ENCODE measurements around the gene CHST11.

Gene CHST11

DNA sequence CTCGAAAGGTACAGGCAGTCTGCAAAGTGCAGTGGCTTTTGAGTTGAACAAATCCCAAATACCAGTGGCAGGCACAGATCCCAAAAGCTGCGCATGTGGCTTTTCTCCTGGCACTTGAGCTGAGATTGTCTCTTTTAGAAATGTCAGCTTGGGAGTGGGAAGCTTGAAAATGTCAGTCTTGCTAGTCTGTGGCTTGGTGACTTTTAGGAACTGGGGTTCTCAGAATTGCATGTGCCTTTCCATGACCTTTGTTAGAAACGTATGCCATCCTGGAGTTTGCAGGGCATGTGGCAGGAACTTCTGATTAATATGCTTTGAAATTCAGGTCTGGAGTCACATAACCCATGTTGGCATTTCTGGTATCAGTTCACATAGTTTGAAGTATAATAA lies 182.1 kb downstream of the CHST11 start:
- no peak for DNase-seq

DNA sequence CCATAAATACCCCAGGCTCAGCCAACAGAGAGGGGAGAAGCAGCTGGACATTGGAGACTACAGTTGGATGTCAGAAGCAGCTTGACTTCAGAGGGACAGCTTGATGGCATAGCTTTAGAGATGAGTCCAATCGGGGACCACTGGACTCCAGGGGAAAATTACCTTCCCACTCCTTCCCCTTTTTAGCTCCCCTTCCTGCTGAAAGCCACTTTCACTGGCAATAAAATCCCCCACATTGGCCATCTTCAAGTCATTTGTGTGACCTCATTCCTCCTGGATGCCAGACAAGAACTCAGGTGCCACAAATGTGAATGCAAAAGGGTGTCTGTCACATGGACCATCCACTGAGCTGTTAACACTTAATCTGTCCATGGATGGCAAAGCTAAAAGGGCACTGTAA lies 184.2 kb downstream of the CHST11 start:
- DNase-seq: no peak

DNA sequence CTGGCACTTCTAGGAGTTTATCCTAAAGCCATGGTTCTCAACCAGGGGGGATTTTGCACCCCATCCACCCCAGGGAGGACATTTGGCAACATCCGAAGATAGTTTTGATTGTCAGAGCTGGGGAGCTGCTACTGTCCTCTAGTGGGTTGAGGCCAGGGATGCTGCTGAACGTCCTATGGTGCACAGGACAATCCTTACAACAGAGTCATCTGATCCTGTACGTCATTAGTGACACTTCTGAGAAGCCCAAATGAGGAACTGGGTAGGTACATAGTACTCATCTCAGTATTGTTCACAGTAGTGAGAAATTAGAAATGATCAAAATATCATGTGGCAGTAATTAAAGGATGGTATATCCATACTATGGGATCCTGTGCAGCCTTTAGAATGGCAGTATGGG lies 185.1 kb downstream of the CHST11 start:
- DNase-seq: no peak

DNA sequence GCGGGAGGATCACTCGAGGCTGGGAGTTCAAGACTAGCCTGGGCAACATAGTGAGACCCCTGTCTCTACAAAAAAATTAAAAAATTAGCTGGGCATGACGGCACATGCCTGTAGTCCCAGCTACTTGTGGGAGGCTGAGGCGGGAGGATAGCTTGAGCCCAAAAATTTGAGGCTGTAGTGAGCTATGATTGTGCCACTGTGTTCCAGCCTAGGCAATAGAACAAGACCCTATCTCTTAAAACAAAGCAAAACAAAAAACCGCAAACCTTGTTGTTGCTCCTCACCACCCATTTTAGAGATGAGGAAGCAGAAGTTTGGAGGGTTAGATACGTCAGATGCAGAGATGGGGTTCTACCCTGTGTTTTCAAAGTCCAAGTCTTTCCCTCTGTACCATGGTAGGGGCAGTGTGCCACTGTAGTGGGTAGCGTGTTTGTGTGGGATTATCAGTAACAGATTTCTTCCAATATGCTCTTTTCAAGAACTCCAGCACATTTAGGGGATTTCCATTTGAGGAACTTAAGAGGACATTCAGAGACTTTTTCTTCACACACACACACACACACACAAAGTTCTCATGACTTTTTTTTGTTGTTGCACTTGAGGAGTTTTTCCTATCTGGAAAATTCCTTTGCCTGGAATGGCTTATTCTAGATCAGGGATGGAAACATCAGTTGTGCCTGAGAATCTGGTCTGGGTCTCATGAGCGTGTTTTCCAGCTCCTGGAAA lies 186.5 kb downstream of the CHST11 start:
- DNase-seq: no peak

DNA sequence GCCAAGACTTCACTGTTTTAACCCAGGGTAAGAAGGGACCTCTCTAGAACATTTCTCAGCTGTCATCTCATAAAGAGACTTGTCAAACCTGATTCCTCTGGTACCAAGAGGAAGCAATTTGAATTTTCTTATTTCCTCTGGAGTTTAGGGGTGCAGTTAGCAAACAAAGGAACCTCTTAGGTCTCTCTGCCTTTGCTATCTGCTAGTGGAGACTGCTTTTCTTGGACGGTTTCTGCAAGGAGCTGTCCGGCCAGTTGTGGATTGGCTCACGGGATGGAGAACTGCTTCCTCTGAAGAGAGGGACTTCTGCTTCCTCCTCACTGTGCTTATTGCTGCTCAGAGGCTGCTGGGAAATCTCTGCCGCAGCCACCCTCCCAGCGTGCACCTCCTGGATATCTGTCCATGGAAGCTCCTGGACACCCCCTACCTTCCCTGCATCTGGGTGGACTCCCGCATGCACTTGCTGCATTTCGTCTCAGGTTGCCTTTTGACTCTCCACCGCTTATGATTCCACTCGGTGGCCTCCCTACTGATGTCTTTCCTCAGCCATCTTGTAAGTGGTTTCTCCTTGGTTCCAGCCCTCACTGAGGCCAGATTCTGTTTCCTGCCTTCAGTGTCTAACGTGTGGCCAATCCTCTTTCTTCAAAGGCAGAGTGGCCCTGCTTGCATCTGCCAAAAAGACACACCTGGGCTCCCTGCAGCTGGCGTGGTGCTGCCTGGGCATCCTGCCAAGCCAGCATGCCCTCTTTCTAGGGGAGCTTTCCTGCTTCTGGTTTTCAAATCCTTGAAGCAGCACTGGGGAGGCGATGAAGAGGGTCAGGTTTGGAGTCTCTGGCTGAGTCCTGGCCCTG lies 187.3 kb downstream of the CHST11 start:
- no peak for DNase-seq

DNA sequence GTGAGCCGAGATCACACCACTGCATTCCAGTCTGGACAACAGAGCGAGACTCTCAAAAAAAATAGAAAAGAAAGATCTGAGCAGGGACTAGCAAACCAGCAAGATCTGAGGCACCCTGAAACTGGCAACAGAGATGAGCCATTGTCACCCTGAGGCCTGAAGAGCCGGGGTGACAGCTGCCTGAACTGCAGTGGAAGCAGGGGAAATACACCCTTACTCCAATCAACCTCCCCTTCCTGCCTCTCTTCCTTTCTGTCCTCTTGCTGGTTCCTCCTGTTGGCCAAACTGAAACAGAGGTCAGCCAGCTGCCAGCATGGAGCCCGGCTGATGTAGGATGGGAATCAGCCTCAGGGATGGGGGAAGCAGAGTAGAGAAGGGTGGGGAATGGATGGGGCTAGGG lies 192.0 kb downstream of the CHST11 start:
- no peak for DNase-seq

DNA sequence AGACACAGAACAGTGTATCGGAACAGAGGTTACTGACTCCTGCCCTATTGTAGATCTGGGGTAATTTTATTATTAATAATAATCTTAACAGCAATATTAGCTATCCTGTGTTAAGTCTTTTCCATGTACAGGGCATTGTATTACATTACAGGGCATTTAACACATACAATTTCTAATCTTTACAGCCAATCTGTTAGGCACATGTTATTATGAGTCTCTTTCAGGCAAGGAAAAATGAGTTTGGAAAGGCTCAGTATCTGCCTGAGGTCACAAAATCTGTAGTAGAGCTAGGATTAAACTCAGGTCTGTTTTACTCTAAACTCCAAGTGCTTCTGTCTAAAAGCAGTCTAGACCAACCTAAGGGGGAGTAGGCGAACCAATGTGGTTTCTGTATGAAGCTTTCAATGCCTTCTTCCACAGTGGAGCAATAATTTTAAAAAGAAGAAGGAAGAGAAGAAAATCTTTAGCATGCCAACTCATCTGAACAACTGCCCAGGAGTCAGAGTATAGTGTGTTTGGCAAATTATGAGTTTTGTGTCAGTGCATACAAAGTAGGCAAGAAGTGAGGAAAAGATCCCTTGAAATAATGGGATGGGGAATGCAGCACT lies 192.6 kb downstream of the CHST11 start:
- no peak for DNase-seq

DNA sequence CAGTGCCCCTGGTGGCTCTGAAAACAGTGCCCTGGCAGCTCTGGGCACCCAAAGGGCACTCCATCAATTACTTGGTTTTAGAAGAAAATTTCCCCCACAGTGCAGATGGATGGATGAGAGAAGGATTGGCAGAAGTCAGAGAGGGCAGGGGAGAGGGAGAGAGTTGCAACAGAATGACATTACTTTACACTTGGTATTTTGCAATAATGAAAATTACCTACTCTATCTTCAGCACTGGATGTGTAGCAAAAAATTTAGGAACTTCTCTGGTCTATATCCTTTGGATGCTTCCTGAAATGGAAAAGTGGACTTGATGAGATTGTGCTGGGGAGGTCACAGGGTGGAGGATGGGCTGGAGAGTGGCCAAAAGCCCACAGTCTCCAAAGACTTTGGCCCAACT lies 193.2 kb downstream of the CHST11 start:
- no peak for DNase-seq

DNA sequence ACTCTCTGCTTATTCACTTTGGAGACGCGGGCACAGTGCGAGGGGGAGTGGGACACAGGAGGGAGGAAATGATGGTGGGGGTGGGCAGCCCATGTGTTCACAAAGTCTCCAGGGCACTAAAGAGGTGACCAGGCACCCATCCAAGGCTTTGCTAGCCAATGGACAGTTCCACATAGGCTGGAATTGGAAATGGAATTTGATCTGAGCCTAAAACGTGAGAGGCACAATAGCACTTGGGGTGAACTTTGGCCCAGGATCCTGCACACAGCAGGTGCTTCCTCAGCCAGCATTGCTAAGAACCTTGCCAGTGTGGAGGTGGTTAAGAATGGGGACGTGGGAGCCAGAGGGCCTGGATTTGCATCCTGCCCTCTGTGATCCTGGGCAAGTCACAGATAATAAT lies 193.8 kb downstream of the CHST11 start:
- DNase-seq: no peak

DNA sequence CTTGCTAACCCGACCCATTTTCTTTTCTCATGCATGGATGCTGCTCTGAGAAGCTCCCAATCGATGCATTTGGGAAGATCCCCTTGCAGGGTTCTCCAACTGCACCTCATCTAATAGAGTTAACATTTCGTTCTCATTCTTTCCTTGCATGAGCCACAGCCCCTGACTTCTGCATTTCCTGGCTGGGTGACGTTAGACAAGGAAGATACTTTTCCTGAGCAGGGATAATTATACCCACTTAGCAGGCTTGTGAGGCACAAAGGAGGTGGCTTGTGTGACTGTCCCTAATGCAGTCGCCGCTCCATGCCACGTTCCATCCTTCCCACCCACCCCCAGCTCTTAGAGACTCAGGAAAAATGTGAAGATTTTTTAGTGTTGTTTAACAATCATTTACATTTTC lies 195.1 kb downstream of the CHST11 start:
- DNase-seq: no peak

DNA sequence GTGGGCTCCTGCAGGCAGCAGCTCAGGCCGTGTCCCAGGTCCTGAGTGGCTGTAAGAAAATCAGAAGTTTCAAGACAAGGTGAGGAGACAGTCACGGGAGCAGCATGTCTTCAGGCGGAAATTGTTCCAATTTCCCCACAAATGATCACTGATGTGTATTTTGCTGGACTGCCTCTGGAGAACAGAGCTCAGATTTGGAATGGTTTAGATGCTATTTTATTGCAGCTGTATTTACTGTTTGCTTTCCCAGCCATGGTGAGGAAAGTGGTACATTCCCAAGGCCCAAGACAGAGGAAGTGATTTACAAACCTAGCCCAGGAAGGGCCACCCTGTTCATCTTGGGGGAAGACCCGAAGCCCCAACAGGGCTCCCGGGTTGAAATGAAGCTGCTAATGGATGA lies 195.6 kb downstream of the CHST11 start:
- DNase-seq: no peak

DNA sequence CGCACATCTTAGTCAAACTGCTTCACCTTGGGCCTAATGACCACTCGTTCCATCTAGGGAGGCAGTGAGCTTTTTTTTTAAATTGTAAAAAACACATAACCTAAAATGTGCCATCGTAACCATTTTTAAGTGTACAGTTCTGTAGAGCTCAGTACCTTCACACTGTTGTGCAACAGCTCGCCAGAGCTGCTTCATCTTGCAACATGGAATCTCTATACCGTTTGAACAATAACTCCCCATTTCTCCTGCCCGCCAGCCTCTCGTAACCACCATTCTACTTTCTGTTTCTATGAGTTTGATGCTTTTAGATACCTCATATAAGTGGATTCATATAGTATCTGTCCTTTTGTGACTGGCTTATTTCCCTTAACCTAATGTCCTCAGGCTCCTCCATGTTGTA lies 196.2 kb downstream of the CHST11 start:
- DNase-seq: no peak

DNA sequence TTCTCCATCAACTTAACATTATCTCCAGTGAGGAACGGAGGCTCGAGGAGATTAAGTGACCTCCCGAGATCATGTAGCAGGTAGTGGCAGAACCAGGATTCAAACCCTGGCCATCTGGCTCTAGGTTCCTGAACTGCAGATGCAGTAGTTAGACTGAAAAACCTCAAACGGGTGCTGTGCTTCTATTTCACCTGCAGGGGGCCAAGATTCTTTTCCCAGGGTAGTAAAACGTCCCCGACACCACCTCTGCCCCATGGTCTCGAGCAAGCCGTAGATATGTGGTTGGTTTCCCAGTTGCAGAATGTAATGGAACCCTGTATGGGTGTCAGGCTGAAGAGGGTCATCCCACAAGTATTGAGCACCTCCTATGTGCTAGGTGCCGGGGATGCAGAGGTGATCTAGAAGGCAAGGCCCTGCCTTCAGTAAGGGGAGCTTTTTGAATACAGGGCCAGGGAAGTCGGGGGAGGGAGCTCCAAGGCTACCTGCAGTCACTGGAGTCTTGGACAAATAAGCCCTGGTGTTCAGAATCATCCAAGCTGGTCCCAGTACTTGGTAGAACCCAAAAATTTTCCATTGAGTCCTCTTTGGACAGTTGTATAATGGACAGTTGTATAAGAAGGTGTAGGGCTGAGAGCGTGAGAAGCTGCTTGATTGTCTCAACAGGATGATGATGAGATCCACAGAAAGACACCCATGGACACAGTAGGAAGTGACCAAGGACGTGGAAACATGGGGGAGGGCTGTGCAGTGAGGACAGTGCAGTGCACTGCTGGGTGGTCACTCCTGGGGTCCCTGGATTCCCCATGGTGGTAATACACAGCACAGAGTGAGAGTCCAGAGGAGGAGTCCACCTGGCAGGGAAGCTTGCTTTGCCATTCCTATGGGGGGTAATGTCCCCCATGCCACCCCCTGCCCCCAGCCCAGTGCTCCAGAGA lies 197.2 kb downstream of the CHST11 start:
- DNase-seq: no peak

DNA sequence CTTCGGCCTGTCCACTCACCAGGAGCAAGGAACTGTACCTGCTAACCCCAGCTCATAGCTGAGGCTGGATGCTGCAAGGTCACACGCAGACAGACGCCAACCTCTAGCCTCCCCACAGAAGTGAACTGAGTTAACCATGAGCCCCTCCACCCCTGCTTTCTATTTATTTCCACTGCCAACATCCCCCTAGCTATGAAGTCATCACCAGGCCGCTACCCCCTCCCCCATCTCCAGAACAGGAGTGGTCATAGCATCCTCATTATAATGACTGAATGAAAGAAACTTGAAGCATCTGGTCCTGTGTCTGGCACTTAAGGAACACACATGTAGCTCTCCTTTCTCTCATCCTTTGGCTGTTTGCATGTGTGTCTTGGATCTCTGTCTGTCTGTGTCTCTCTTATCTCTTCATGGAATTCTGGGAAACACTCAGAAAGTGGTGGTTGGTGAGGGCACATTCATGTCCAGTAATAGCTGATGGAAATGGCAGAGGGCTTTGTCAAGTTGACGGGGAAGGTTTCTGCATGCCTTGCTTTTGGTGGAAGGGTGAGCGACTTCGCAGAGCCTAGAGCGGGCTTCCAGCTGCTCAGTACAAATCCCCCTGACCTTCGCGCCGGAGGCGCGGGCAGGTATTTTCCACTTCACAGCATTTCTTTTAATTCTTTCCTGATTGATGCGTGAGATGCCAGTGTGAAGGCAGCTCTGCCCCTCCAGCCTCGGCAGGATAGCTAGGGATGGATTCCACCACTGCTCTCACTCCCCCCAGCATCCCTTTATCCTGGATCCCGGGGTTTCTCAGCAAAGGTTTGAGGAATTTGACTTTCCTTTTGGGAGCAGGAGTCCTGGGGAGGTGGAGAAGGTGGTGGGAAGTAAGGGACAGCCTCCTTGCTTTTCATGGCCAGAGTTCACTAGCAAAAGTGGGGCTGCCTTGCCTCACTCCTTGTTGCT lies 198.2 kb downstream of the CHST11 start:
- no peak for DNase-seq

DNA sequence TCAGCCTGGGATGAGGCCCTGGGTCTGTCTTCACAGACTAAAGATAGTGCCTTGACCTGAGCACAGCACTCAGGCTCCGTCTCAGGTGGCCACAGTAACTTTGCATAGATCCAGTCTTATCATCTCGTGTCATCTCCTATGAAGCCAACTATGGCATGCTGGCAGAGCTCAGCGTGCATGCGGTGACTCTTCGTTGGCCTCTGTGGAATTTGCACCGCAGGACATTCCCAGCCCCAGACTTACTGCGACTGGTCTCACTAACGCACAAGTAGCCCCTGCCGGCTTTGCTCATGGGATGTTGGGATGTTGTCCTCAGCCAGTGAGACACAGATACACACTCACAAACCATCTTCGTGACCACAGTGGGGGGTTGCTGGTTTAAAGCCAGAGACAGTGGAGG lies 199.6 kb downstream of the CHST11 start:
- no peak for DNase-seq

DNA sequence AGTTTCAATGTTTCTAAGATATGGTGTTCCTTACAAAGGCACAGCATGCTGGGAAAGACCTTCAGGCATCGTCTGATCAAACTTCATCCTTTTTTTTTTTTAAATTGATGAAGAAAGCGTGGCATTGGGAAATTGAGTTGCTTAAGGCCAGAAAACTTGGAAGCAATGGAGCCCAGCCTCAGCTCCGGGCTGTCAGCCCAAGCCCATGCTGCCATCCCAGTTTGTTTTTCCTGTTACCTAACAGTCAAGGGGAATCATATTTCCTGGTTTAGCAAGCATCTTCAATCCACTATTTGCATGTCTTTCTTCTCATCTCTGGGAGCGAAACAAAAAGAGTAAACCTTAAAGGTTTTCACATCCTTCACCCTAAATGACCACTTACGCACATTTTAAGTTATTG lies 200.2 kb downstream of the CHST11 start:
- DNase-seq: no peak

DNA sequence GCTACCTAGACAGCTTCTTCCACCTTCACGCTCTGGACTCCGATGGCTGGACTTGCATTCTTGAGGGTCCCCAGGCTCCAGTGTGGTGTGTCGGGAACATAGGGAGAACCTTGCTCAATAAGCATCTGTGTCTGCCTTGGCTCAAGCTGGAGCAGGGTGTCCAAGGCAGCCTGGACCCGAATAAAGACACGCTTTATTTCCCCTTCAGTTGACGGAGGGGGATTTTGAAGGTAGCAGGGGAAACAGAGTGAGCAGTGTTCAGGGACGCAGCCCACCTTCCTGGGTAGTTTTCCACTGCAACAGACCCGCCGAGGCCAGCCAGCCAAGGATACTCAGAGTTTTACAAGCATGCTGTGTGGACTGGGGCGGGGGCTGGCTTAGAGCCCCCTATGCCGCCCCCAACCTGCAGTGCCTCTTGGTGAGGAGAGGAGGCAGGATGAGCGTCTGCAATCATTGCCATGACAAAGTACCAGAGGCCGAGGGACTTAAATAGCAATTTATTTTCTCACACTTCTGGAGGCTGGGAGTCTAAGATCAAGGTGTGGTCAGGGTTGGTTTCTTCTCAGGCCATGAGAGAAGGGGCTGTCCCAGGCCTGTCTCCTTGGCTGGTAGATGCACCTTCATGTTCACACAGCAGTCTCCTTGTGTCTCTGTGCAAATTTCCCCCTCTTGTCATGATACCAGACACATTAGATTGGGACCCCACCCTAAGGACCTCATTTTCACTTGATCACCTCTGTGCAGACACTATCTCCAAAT lies 201.2 kb downstream of the CHST11 start:
- DNase-seq: no peak

DNA sequence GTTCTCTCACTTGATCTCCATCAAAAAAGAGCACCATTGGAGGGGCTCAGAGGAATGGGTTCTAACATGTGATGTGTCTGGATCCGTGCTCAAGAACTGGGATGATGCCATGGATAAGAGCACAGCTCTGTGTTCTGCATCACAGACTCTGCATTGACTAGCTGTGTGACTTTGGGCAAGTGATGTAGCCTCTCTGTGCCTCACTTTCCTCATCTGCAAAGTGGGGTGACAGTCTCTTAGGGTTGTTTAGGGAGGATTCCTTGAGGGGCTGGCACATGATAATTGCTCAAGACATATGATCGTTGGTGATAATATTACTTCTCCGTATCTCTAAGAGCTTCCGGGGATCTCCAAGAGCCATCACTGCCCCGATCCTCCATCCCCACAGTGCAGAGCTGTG lies 202.3 kb downstream of the CHST11 start:
- DNase-seq: no peak

DNA sequence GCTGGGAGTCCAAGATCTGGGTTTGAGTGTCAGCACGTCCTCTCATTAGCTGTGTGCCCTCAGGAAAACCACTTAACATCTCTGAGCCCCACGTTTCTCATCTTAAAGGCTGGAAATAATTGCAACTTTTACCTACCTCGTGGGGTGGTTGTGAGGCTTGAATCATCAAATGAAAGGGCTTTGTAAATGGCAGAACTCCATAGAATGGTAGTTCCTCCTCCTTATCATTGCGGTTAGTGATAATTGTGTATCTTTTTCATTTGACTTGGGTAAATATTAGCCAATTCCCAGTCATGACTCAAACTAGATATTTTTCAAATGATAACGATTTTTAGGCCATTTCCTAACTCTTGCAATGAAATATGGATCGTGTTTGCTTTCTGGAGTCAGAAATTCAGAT lies 205.5 kb downstream of the CHST11 start:
- DNase-seq: no peak

DNA sequence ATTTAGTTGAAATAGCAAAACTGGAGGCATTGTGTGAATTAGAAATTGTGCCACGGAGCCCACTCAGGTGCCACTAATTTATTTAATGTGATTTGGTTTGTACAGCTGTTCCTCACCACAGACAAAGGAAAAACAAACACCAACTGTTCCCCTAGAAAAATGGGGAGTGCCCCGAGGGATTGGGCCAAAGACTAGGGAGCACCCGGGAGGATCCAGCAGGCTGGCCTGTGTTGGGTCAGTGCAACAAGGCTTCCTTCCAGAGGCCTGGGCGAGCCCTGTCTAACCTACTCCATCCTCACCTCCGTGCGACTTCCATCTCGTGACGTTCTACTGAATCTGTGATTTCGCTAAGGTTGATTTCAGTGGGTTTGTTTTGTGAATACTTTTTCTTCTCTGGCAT lies 206.2 kb downstream of the CHST11 start:
- no peak for DNase-seq

DNA sequence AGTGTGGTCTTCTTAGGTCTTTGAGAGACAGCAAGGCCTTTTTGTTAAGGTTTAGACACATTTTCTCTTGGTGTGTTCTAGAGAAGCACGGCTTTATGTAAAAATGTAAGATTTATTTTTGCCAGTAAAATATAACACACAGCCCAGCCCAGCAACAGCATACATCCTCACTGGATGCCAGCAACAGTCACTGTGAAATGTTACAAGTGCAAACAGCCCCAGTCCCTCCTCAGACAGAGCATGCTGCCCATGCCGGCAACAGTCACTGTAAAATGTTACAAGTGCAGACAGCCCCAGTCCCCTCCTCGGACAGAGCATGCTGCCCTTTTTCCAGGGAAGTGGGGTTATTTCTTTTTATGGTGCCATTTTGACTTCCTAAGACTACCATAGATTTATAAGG lies 207.6 kb downstream of the CHST11 start:
- no peak for DNase-seq

Measured in activated CD8-positive, alpha-beta memory T cell treated with anti-CD3 and anti-CD28 coated beads for 24 hours (primary cell).